NCI-H774 (cell line): Measurements from ENCODE around the gene ATG101.
A peak's percentile ranks its signal among the peaks of the same experiment; 100 is the strongest.
"Not testable (repeated sequence)": the region's sequence is repeated elsewhere in the genome, so short reads cannot be mapped to it uniquely, and the experiment has no call there.

Source experiments
- DNase-seq: peaks from one replicate; lab custom pipeline; 2025; lab: John Stamatoyannopoulos, UW

Gene ATG101

GRCh38 chr12:52097045-52097666 is 27.4 kb downstream of the ATG101 start:
- no peak for DNase-seq

DNA sequence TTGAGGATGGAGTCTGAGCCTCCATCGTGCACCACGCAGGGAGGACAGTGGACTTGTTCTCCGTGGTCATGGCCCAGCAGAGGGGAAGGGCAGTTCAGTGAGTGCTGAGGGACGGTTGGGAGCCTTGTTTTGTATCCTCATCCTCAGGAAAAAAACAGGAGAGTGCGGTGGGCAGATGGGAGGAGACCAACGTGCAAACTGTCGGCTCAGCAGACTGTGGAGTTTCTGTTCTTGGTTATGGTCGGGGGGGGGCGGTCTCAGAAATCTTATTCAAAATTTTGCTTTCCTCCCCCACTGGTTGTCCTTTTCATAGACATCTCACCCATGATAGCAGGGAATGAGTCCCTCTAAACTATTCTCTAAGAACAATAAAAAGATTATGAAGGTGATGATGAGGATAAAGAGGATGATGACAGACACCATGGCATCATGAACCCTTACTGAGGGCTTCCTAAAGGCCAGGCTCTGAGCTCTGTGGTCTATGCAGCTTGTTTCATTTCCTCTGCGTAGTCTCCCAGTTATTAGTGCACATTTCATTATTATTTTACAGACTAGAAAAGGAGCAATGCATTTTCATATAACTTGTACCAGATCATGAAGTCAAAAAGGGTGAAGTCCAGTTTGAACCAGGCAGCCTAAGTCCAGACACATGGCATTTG is 34.8 kb downstream of the ATG101 start:
- not testable (repeated sequence) for DNase-seq

GRCh38 chr12:52116222-52117125 is 46.7 kb downstream of the ATG101 start:
- not testable (repeated sequence) for DNase-seq

DNA sequence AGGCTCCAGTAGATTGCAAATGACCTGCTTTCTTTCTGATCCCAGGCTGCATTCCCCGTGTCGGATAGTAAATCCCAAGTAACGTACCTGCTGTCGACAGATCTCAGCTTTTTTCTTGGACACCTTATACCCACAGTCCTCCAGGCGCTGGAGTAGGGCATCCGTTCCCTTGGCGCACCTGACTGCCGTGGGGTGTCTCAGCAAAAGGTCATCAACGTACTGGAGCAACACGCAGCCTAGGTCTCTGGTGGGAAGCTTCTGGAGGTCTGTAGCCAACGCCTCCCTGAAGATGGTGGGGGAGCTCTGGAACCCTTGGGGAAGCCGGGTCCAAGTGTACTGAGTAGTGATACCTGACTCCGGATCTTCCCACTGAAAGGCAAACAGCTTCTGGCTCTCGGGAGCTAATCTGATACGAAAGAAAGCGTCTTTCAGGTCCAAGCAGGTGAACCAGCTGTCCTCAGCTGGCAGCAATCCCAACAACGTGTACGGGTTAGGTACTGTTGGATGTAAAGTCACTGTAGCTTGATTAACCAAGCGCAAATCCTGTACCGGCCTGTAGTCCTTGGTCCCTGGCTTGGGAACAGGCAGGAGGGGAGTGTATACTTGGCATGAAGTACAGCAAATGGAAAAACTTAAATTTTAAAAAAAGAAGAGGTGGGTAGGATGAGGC is 48.2 kb downstream of the ATG101 start:
- DNase-seq = not testable (repeated sequence)

GRCh38 chr12:52119398-52120254 is 49.8 kb downstream of the ATG101 start:
- DNase-seq = peak; percentile 43

DNA sequence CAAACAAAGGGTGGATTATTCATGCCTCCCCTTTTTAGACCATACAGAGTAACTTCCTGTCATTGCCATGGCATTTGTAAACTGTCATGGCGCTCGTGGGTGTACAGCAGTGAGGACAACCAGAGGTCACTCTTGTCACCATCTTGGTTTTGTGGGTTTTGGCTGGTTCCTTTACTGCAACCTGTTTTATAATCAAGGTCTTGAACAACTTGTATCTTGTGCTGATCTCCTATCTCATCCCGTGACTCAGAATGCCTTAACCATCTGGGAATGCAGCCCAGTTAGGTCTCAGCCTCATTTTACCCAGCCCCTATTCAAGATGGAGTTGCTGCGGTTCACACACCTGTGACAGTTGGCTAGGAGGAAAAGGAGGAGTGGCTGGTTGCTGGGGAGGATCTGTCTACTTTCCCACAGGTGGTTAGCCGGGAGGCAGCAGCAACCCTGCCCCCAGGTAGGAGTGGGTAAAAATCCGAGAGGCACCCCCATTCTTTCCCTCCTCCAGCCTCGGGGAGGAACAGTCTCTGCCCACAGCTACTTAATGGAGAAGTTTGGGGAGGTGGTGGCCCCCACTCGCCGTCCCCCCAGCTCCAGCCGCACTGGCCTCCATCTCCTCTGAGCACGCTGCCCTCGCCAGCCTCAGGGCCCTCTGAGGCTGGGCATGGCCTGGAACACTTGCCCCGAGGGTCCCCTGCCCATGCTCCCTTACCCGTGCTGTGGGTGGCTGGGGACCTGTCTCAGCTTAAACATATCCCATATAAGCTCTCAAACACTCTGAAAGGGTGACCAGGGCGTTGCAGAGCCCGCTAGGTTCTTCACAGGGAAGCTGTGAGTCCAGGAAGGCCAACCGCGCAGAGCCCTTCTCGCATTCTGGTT is 51.4 kb downstream of the ATG101 start:
- no peak for DNase-seq

DNA sequence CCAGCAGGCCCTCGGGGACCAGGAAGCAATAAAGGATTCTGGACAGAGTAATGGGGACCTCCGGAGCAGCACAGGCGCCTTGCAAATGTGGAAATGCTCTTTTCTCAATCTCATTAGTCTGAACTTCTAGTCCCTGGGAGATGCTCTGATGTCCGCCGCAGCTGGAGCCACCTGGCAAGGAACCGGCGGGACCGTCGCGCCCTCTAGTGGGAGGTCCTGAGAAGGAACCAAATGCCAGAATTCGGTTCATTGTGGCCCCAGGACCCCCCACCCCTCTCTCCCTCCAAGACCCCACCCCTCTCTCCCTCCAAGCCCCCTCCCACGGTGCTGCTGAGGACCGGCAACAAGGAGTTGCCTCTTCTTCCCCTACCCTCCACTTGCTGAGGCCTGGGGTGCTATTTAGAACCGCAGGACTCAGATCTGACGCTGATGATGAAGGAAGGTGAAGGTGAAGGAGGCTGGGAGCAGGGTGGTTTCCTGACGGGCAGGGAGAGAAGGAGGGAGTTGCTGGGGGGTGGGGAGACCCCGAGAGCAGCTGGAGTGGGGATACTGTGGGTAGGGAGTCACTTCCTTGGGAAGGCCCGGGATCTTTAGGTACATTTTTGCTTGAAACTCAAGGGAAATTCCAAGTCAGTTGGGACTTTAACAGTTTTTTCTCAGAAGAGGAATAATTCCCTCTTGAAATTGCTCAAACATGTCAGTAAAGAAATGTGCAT is 52.2 kb downstream of the ATG101 start:
- peak; percentile 58 for DNase-seq

DNA sequence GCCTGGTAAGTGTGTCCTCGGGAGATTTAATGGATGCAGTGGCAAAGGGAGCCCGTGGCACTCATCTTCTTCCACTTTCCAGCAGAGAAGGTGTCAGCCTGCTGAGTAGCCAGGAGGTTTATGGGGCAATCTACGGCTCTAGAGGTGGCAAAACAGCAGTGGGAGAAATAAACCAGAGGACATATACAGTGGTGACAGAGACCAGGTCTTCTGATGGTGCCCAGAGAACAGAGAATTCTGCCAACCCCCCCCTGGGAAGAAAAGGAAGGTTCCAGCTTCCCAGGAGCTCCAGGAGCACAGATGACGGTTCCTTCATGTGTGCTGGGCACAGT is 52.7 kb downstream of the ATG101 start:
- no peak for DNase-seq

GRCh38 chr12:52122904-52123303 is 53.1 kb downstream of the ATG101 start:
- DNase-seq = no peak

GRCh38 chr12:52123487-52124186 is 53.9 kb downstream of the ATG101 start:
- no peak for DNase-seq

- no peak for DNase-seq
Observed at GRCh38 chr12:52125476-52125900, 55.7 kb downstream of the ATG101 start.

GRCh38 chr12:52126050-52126604 is 56.3 kb downstream of the ATG101 start:
- no peak for DNase-seq
